ENCODE results near the gene RUSF1. TPM values are rescaled to one million over a fixed set of nuclear protein-coding genes. Genes with fewer than 3 reads are reported as not detected.
"Not testable (repeated sequence)": the region's sequence is repeated elsewhere in the genome, so short reads cannot be mapped to it uniquely, and the experiment has no call there.

The RUSF1 gene
- total RNA-seq, 2 experiments from 2014 or later, result 39.5 to 43.7 TPM

DNA sequence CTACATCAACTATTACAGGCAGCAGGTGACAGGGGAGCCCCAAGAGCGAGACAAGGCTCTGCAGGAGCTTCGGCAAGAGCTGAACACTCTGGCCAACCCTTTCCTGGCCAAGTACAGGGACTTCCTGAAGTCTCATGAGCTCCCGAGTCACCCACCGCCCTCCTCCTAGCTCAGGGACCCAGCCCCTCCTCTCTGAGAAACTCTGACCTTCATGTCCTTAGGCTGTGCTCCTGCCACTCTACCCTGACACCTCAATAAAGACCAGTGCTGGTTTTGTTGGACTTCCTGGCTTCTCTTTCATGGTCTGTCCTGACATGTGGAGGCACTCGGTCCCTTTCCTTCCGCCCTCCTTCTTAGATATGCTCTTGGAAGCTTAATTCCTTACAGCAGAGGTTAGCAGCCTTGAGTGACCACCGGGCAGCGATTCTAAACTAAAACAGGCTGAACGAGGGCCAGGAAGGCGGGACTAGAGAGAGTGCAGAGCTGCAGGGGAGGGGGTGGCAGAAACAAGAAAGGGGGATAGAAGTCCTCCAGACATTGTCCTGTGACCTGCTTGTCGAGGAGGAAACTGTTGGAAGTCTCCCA, 20.4 kb upstream of the RUSF1 start:
- ChIA-PET CTCF (no interaction called here), POLR2A (no interaction called here)
- no peak overlapping the region for H3K27ac Mint-ChIP-seq
- H3K4me3 Mint-ChIP-seq, result no peak overlapping the region
- no peaks in the 10 kb centered on the region for H3K36me3 Mint-ChIP-seq (ENCODE audit: low read depth)
- no peaks in the 10 kb centered on the region for H3K4me1 Mint-ChIP-seq
- no peaks in the 10 kb centered on the region for H3K9me3 Mint-ChIP-seq
- no peak for DNase-seq
- H3K27me3 Mint-ChIP-seq, result peaks cover 24% of the 10 kb centered on the region

DNA sequence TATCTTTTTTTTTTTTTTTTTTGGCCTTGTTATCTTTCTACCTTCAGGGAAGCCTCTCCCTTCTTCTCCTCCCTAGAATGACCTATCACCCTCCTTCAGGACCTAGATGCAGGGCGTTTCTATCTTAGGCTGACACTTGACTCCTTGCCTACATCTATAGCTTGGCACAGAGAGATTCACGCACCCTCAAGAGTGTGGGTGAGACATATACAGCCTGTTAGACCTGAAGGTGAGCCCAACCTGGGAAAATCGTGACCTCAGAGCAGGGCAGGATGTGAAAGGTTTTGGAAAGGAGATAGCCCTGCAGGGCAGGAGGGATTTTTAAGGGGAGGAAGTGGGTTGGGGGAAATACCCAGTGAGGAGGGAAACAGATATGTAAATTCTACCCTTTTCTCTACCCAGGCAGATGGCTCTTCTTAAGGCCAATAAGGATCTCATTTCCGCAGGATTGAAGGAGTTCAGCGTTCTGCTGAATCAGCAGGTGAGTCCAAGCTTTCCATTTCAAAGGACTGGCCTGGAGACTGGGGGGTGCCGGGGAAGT, 19.6 kb upstream of the RUSF1 start, which contains the start of gene AHSP:
AHSP (plus strand) TSS at position 167 of the 541 bp plus-strand sequence; CDS start at position 407, 240 bp downstream.
- no peak within 1 kb of the TSS for H3K27ac Mint-ChIP-seq
- no peaks in the 10 kb centered on the region for H3K36me3 Mint-ChIP-seq (ENCODE audit: low read depth)
- no peak within 1 kb of the TSS for H3K4me3 Mint-ChIP-seq
- H3K9me3 Mint-ChIP-seq, result no peaks in the 10 kb centered on the region
- no peaks in the 10 kb centered on the region for H3K4me1 Mint-ChIP-seq
- CTCF ChIA-PET, result no interaction called here
- POLR2A ChIA-PET, result no interaction called here
- H3K27me3 Mint-ChIP-seq, result peaks cover 24% of the 10 kb centered on the region
- DNase-seq, result no peak

DNA sequence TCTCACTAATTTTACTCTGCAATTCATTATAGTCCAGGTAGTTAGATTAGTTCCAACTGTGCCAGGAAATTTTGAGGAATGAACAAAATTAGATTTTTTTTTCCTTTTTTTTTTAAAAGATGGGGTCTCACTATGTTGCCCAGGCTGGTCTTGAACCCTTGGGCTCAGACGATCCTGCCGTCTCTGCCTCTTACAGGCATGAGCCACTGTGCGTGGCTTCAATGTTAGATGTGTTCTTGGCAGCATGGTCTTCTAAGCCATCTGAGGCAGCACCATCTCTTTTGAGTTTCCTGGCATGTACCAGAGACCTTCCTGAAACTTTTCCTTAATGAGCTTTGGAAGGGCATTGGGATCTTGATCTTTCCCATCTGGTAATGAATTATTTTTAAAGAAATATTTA, 16.9 kb upstream of the RUSF1 start:
- Mint-ChIP-seq H3K4me3 (no peak overlapping the region), H3K27ac (no peak overlapping the region), H3K27me3 (peaks cover 21% of the 10 kb centered on the region), H3K9me3 (no peaks in the 10 kb centered on the region), H3K36me3 (ENCODE audit: low read depth) (no peaks in the 10 kb centered on the region), H3K4me1 (no peaks in the 10 kb centered on the region)
- ChIA-PET CTCF (interaction anchor here (0.6 kb wide), 1 partner anchor 159 kb away, joined by 3 read pairs; no protein-coding TSS in a partner anchor), POLR2A (no interaction called here)
- no peak for DNase-seq

DNA sequence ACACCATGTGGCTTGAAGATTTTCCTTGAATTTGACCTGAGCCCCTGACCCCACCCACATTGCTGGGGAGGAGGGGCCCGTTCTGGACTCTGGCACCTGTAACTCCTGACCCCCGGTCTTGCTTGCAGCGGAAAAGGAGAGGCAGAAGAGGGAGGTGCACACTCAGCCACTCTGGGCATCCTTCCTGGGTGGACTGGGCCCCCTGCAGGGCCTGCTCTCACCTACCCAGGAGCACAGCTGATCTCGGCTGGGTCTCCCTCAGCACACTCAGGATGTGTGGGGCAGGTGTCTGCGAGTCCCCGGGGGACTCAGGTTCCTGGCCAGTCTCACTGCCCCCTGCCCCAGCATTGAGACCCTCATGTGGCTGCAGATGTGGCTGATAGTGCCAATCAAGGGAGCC, 15.6 kb upstream of the RUSF1 start:
- CTCF ChIA-PET; DNase-seq; H3K9me3 Mint-ChIP-seq; H3K4me1 Mint-ChIP-seq; H3K27ac Mint-ChIP-seq; POLR2A ChIA-PET; H3K36me3 Mint-ChIP-seq (ENCODE audit: low read depth); H3K4me3 Mint-ChIP-seq: not testable (repeated sequence)
- peaks cover 12% of the 10 kb centered on the region for H3K27me3 Mint-ChIP-seq

DNA sequence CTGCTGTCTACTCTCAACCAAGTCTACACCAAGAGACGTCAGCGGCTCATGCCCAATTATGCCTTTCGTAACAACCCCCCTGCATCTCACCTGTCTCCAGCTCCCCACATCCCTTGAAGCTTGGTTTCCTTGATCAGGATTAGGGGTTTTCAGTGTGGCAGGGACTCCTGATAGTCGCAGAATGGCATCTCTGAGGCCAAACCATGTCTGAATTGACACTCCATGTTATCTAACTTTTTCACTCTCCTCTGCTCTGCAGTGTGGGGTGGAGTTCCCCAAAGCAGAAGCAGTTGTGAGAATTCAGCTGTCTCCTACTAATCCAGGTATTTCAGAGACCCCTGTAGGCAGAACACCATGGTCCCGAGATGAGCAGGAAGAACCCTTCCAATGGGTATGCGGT, 13.9 kb upstream of the RUSF1 start:
- Mint-ChIP-seq H3K4me1 (no peaks in the 10 kb centered on the region), H3K27ac (no peak overlapping the region), H3K27me3 (peaks cover 1% of the 10 kb centered on the region), H3K9me3 (no peaks in the 10 kb centered on the region), H3K36me3 (ENCODE audit: low read depth) (no peaks in the 10 kb centered on the region), H3K4me3 (no peak overlapping the region)
- ChIA-PET CTCF (no interaction called here), POLR2A (no interaction called here)
- DNase-seq, result no peak

DNA sequence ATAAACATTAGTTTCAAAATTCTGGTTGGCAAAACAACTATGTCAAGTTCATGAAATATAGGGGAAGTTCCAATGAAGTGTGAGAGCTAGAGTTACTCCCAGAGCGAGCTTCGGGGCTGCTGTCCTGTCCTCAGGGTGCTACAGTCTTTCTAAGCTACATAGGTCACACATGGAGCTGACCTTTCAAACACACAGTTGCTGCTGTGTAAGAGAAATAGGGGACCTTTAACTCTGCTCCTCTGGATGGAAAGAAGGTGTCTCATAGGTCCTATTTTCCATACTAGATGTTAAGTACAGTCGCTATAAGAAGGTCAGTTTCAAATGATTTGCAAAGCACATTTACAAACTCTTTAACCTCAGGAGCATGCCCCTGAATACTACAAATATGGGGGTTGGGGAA, 13.2 kb upstream of the RUSF1 start:
- ChIA-PET POLR2A (no interaction called here), CTCF (interaction anchor here (0.5 kb wide), 1 partner anchor 10 kb away, joined by 3 read pairs; no protein-coding TSS in a partner anchor)
- H3K4me3 Mint-ChIP-seq, result no peak overlapping the region
- peaks cover 3% of the 10 kb centered on the region for H3K9me3 Mint-ChIP-seq
- no peak for DNase-seq
- H3K4me1 Mint-ChIP-seq, result no peaks in the 10 kb centered on the region
- H3K27me3 Mint-ChIP-seq, result peaks cover 1% of the 10 kb centered on the region
- H3K27ac Mint-ChIP-seq, result no peak overlapping the region
- no peaks in the 10 kb centered on the region for H3K36me3 Mint-ChIP-seq (ENCODE audit: low read depth)

DNA sequence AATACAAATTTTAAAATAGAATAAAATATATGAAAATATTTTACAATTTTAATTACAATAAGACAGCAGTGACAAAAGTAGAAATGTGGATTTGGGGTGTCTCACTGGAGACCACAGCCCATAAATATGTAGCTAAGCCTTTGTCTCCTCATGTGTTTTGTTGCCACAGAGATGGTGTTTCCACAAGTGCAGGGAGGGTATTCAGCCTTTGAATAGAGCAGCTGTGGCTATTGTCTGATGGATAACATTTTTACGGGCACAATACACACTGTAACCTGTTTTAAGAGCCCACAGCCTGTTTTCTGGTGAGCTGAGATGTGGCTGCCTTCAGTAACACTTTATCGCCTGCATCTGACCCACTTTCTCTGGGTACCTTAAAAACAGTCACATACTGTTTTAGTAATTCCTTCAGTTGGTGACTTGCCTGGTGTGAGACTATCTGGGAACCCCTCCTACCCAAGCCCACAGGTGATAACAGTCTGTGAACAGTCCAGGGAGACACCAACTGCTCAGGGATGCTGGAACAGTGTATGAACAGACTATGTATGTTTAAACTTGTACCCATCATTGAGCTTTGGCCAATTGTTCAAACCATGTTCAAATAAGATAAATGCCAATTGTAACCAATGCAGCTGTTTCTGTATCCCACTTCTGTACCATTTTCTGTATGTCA, 11.7 kb upstream of the RUSF1 start:
- no peaks in the 10 kb centered on the region for H3K36me3 Mint-ChIP-seq (ENCODE audit: low read depth)
- no peaks in the 10 kb centered on the region for H3K4me1 Mint-ChIP-seq
- POLR2A ChIA-PET, result no interaction called here
- H3K27ac Mint-ChIP-seq, result no peak overlapping the region
- CTCF ChIA-PET, result no interaction called here
- H3K27me3 Mint-ChIP-seq, result peaks cover 1% of the 10 kb centered on the region
- H3K4me3 Mint-ChIP-seq, result no peak overlapping the region
- DNase-seq, result no peak
- H3K9me3 Mint-ChIP-seq, result peaks cover 3% of the 10 kb centered on the region

DNA sequence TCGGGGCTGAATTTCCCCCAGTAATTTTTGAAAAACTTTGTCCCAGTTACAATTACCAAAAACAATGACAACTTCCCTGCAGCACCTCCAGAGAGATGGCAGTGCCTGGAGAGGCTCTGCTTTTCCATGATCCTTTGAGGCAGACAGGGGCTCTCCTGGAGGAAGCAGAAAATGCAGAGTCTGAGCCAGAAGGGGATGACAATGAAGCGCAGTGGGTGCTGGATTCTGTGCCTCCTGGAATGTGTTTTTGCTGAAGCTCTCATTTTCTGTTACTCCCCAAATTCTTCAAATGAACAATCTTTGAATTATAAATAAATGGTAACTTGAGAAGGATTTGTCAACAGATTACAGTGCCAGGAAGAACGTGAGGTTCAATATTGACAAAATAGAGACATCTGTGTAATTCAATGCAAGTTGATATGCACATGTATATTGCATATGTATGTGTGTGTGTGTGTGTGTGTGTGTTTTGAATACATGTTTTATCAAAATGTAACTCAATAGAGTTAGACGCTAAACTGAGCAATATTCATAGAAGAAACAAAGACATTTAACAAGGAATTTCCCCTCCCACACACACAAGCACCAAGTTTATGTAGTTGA, 9.7 kb upstream of the RUSF1 start:
- Mint-ChIP-seq H3K27ac (no peak overlapping the region), H3K4me1 (no peaks in the 10 kb centered on the region), H3K36me3 (ENCODE audit: low read depth) (no peaks in the 10 kb centered on the region), H3K9me3 (peaks cover 3% of the 10 kb centered on the region), H3K27me3 (peaks cover 1% of the 10 kb centered on the region), H3K4me3 (no peak overlapping the region)
- POLR2A ChIA-PET, result no interaction called here
- CTCF ChIA-PET, result interaction anchor here (0.6 kb wide), 1 partner anchor 393 kb away, joined by 3 read pairs; no protein-coding TSS in a partner anchor
- DNase-seq, result no peak

DNA sequence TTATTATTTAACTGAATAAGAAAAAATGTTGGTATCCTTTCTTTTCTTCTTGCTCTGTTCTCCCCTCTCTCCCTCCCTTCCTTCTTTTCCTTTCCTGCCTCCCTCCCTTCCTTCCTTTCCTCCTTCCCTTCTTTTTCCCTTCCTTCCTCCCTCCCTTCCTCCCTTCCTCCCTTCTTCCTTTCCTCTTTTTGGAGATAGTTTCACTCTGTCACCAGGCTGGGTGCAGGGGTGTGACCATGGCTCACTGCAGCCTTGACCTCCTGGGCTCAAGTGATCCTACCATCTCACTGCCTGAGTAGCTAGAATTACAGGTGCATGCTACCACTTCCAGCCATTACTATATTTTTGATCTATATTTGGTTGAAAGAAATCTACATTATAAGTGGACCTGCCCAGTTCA, 5.7 kb upstream of the RUSF1 start:
- Mint-ChIP-seq H3K4me3 (no peak overlapping the region), H3K4me1 (peaks cover 7% of the 10 kb centered on the region), H3K27ac (no peak overlapping the region), H3K9me3 (peaks cover 8% of the 10 kb centered on the region), H3K36me3 (ENCODE audit: low read depth) (no peaks in the 10 kb centered on the region), H3K27me3 (no peaks in the 10 kb centered on the region)
- DNase-seq, result no peak
- POLR2A ChIA-PET, result no interaction called here
- CTCF ChIA-PET, result no interaction called here

DNA sequence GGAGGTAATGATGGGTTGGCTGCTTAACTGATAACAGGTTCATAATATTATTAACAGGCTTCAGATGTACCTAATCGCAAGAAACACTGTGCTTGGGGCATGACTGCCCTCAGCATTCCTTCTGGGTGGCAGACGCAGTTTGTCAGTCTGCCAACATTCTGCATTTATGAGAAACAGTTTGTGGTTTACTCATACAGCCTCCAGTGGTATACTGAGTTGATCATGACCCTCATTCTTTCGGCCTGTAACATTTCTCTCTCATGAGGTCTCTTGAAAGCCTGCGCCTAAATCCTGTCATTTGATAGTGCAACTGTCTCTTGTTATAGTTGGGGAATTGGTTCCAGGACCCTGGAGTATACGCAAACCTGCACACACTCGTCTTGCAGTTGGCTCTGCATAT, 4.9 kb upstream of the RUSF1 start:
- Mint-ChIP-seq H3K27ac (no peak overlapping the region), H3K4me3 (no peak overlapping the region), H3K9me3 (peaks cover 8% of the 10 kb centered on the region), H3K4me1 (peaks cover 13% of the 10 kb centered on the region), H3K36me3 (ENCODE audit: low read depth) (peaks cover 6% of the 10 kb centered on the region), H3K27me3 (no peaks in the 10 kb centered on the region)
- ChIA-PET CTCF (no interaction called here), POLR2A (no interaction called here)
- DNase-seq, result no peak

DNA sequence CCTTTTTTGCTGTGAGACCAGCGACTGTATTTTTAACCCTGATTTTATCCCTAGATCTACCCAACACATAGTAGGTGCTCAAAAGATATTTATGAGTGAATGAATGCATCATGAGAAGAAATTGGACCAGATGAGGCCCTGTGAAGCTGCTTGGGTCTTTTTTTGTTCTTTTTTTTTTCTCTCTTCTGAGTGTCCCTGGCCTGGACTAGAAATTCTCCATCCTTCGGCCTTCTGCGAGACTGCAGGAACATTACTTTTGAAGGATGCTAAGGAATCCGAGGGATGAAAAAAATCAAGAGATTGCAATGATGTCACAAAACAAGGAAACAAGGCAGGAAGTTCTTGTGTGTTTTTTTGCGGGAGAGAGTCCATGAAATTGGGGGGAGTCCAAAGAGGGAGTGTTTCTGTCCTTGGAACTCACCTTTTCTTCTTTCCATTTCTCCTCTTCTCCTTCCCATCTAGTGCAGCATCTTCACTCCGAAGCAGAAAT, 560 bp upstream of the RUSF1 start:
- CTCF ChIA-PET, result interaction anchor here (0.7 kb wide), 1 partner anchor 21 kb away, joined by 3 read pairs; no protein-coding TSS in a partner anchor
- peaks cover 4% of the 10 kb centered on the region for H3K9me3 Mint-ChIP-seq
- H3K4me3 Mint-ChIP-seq, result peak overlapping the region; percentile 94
- H3K27me3 Mint-ChIP-seq, result no peaks in the 10 kb centered on the region
- no peak for DNase-seq
- peak overlapping the region; percentile 98 for H3K27ac Mint-ChIP-seq
- peaks cover 14% of the 10 kb centered on the region for H3K36me3 Mint-ChIP-seq (ENCODE audit: low read depth)
- H3K4me1 Mint-ChIP-seq, result peaks cover 49% of the 10 kb centered on the region
- POLR2A ChIA-PET, result no interaction called here

DNA sequence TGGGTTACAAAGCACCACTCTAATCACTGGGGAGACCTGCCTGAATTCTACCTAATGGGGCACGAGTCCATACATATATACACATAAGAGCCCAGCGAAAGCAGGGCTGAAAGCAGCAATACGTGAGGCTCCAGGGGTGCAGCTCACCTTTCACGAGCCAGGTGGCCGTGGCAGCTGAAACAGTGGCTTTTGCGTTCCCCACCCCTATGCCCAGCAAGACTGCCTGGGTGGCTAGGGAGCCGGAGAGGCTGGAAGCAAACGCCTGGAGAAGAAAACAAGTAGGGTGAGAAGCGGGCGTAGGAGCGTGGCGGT, 618 bp downstream of the RUSF1 start:
- ChIA-PET POLR2A (no interaction called here), CTCF (interaction anchor here (1.3 to 2.3 kb wide), 2 partner anchors 11 to 366 kb away, joined by 3 to 6 read pairs; partner anchors contain the start of gene ZNF267)
- no peaks in the 10 kb centered on the region for H3K27me3 Mint-ChIP-seq
- peak overlapping the region; percentile 94 for H3K4me3 Mint-ChIP-seq
- peaks cover 50% of the 10 kb centered on the region for H3K4me1 Mint-ChIP-seq
- DNase-seq, result no peak
- peaks cover 14% of the 10 kb centered on the region for H3K36me3 Mint-ChIP-seq (ENCODE audit: low read depth)
- H3K9me3 Mint-ChIP-seq, result peaks cover 2% of the 10 kb centered on the region
- H3K27ac Mint-ChIP-seq, result peak overlapping the region; percentile 98

DNA sequence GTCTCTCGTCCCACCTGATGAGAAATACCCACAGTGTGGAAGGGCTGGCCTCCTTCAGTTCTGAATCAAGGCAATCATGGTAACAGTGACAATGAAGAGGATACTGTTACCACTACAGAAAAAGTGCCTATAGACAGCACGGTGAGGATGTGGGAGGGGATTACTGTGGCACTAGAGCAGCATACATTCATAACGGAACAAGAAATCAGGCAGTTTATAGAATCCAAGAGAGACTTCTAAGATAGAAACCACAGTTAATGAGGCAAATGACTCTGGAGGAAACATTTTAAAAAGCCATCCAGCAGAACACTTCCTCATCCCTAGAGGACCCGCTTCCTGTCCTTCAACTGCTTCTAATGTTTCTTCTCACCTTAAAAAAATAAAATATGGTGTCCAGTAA, 2.7 kb downstream of the RUSF1 start:
- CTCF ChIA-PET, result no interaction called here
- Mint-ChIP-seq H3K4me3 (no peak overlapping the region), H3K4me1 (peaks cover 50% of the 10 kb centered on the region), H3K36me3 (ENCODE audit: low read depth) (peaks cover 14% of the 10 kb centered on the region), H3K27me3 (no peaks in the 10 kb centered on the region), H3K27ac (peak overlapping the region; percentile 81), H3K9me3 (no peaks in the 10 kb centered on the region)
- DNase-seq, result no peak
- POLR2A ChIA-PET, result no interaction called here

Measured in activated CD4-positive, alpha-beta T cell treated with anti-CD3 and anti-CD28 coated beads, Interleukin-2, amount 10 ng/mL, durations not matched to agents 7 days and 5 days (primary cell).